CD4-positive, alpha-beta T cell treated with Interleukin-4 for 4 hours (primary cell): ENCODE data around the gene OSCP1.

Experiments
- DNase-seq: peaks from one replicate; pipeline ENCODE4 v3.0.0-alpha.2; 2020

The OSCP1 gene

GRCh38 chr1:36471830-36472641 is 21.8 kb upstream of the OSCP1 start:
- no peak for DNase-seq

- DNase-seq, result no peak
Measured at GRCh38 chr1:36469163-36469562, 18.9 kb upstream of the OSCP1 start.

GRCh38 chr1:36467700-36468455 is 17.6 kb upstream of the OSCP1 start:
- no peak for DNase-seq

- no peak for DNase-seq
Measured at GRCh38 chr1:36467027-36467410, 16.8 kb upstream of the OSCP1 start.

GRCh38 chr1:36466370-36467026 is 16.2 kb upstream of the OSCP1 start:
- no peak for DNase-seq

- no peak for DNase-seq
Measured at GRCh38 chr1:36465731-36466369, 15.6 kb upstream of the OSCP1 start.

- no peak for DNase-seq
Measured at GRCh38 chr1:36464605-36465393, 14.5 kb upstream of the OSCP1 start.

- DNase-seq, result peak; percentile 91
Measured at GRCh38 chr1:36463803-36464604, 13.8 kb upstream of the OSCP1 start, which contains the start of gene MRPS15. TSS of gene MRPS15 (minus strand) at chr1:36464384. CDS start at chr1:36464275, 109 bp downstream.

- DNase-seq, result no peak
Measured at GRCh38 chr1:36463463-36463802, 13.2 kb upstream of the OSCP1 start.

GRCh38 chr1:36458910-36459309 is 8.7 kb upstream of the OSCP1 start:
- no peak for DNase-seq

- no peak for DNase-seq
Measured at GRCh38 chr1:36457691-36458090, 7.4 kb upstream of the OSCP1 start.

GRCh38 chr1:36456391-36456928 is 6.2 kb upstream of the OSCP1 start:
- DNase-seq, result no peak

GRCh38 chr1:36455386-36455785 is 5.1 kb upstream of the OSCP1 start:
- DNase-seq, result no peak

GRCh38 chr1:36453600-36454388 is 3.5 kb upstream of the OSCP1 start:
- no peak for DNase-seq

GRCh38 chr1:36453051-36453450 is 2.8 kb upstream of the OSCP1 start:
- no peak for DNase-seq

- no peak for DNase-seq
Measured at GRCh38 chr1:36450919-36451305, 661 bp upstream of the OSCP1 start.

GRCh38 chr1:36448530-36449056 is 1.7 kb downstream of the OSCP1 start:
- no peak for DNase-seq

- no peak for DNase-seq
Measured at GRCh38 chr1:36447450-36447849, 2.8 kb downstream of the OSCP1 start.

- no peak for DNase-seq
Measured at GRCh38 chr1:36446746-36447145, 3.5 kb downstream of the OSCP1 start.

GRCh38 chr1:36446271-36446670 is 4.0 kb downstream of the OSCP1 start:
- DNase-seq, result no peak
